ENCODE measurements around the gene C19orf85. TPM values are rescaled to one million over a fixed set of nuclear protein-coding genes. Genes with fewer than 3 reads are reported as not detected.

Gene C19orf85
- total RNA-seq, 2 experiments from 2014 or later, result not detected

DNA sequence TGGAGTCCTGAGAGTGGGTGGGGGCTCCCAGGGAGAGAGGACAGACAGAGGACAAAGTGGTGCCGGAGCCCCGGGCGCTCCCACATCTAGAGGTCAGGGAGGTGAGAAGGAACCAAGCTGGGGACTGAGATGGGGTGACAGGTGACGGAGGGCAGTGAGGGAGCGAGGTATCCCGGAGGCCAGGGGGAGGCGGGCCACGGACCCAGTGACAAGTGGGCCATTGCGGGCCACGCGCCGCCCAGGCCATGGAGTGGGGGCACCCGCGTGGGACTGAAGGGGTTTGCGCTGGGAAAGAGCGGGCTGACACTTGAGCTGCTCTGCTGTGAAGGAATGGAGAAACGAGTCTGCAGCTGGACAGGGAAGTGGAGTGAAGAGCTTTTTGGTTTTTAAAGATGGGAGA lies 14.5 kb upstream of the C19orf85 start:
- no peaks in the 10 kb centered on the region for H3K27me3 Mint-ChIP-seq
- H3K4me3 Mint-ChIP-seq, result peak overlapping the region; percentile 82
- ChIA-PET CTCF (interaction anchor here (1.5 kb wide), 1 partner anchor 25 kb away, joined by 6 read pairs; no protein-coding TSS in a partner anchor), POLR2A (no interaction called here)
- TF ChIP-seq, protein P1, sequence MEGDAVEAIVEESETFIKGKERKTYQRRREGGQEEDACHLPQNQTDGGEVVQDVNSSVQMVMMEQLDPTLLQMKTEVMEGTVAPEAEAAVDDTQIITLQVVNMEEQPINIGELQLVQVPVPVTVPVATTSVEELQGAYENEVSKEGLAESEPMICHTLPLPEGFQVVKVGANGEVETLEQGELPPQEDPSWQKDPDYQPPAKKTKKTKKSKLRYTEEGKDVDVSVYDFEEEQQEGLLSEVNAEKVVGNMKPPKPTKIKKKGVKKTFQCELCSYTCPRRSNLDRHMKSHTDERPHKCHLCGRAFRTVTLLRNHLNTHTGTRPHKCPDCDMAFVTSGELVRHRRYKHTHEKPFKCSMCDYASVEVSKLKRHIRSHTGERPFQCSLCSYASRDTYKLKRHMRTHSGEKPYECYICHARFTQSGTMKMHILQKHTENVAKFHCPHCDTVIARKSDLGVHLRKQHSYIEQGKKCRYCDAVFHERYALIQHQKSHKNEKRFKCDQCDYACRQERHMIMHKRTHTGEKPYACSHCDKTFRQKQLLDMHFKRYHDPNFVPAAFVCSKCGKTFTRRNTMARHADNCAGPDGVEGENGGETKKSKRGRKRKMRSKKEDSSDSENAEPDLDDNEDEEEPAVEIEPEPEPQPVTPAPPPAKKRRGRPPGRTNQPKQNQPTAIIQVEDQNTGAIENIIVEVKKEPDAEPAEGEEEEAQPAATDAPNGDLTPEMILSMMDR (IDR thresholded peaks at IDR 0.05), result no peak
- ATAC-seq (ENCODE audit: poor library complexity), result no peak
- peaks cover 36% of the 10 kb centered on the region for H3K4me1 ChIP-seq (ENCODE audit: insufficient read depth, low read length)
- peaks cover 38% of the 10 kb centered on the region for H3K4me1 Mint-ChIP-seq (ENCODE audit: low read depth)
- no peak overlapping the region for H3K27ac ChIP-seq (ENCODE audit: low read depth in 1 of 2, low read length in 2 of 2)
- no peak overlapping the region for H3K4me3 ChIP-seq (ENCODE audit: low read length)
- no peak for DNase-seq
- no peaks in the 10 kb centered on the region for H3K9me3 ChIP-seq (ENCODE audit: control insufficient read depth in 1 of 2, insufficient read depth in 1 of 2, low read length in 2 of 2)
- intact Hi-C loops (cut with DNase I, micrococcal nuclease), result loop anchor here in 1 of 2 experiments (5.0 to 10.0 kb wide), 2 partner anchors 836 to 1017 kb away; partner anchors contain the start of genes LENG9 and ZSCAN5A
- peaks cover 12% of the 10 kb centered on the region for H3K36me3 Mint-ChIP-seq (ENCODE audit: low read depth)
- H3K9me3 Mint-ChIP-seq, result no peaks in the 10 kb centered on the region
- H3K27me3 ChIP-seq (ENCODE audit: control insufficient read depth in 1 of 2, insufficient read depth in 2 of 2, low read length in 2 of 2), result no peaks in the 10 kb centered on the region
- peak overlapping the region; percentile 13 for H3K27ac Mint-ChIP-seq
- peaks cover 8% of the 10 kb centered on the region for H3K36me3 ChIP-seq (ENCODE audit: insufficient read depth, low read length)

- intact Hi-C loops (cut with DNase I, micrococcal nuclease), result loop anchor here in 1 of 2 experiments (5.0 to 10.0 kb wide), 2 partner anchors 836 to 1016 kb away; partner anchors contain the start of genes LENG9 and ZSCAN5A
- H3K9me3 ChIP-seq (ENCODE audit: control insufficient read depth in 1 of 2, insufficient read depth in 1 of 2, low read length in 2 of 2), result no peaks in the 10 kb centered on the region
- H3K27me3 Mint-ChIP-seq, result no peaks in the 10 kb centered on the region
- H3K4me1 Mint-ChIP-seq (ENCODE audit: low read depth), result peaks cover 38% of the 10 kb centered on the region
- ChIA-PET CTCF (interaction anchor here (1.5 kb wide), 1 partner anchor 25 kb away, joined by 6 read pairs; no protein-coding TSS in a partner anchor), POLR2A (no interaction called here)
- no peak overlapping the region for H3K27ac ChIP-seq (ENCODE audit: low read depth in 1 of 2, low read length in 2 of 2)
- H3K4me3 ChIP-seq (ENCODE audit: low read length), result no peak overlapping the region
- no peak for DNase-seq
- peaks cover 29% of the 10 kb centered on the region for H3K4me1 ChIP-seq (ENCODE audit: insufficient read depth, low read length)
- H3K4me3 Mint-ChIP-seq, result peak overlapping the region; percentile 26
- TF ChIP-seq, protein P1 (IDR thresholded peaks at IDR 0.05), result no peak
- no peak for ATAC-seq (ENCODE audit: poor library complexity)
- no peaks in the 10 kb centered on the region for H3K9me3 Mint-ChIP-seq
- peak overlapping the region; percentile 63 for H3K27ac Mint-ChIP-seq
- peaks cover 12% of the 10 kb centered on the region for H3K36me3 Mint-ChIP-seq (ENCODE audit: low read depth)
- peaks cover 3% of the 10 kb centered on the region for H3K36me3 ChIP-seq (ENCODE audit: insufficient read depth, low read length)
- H3K27me3 ChIP-seq (ENCODE audit: control insufficient read depth in 1 of 2, insufficient read depth in 2 of 2, low read length in 2 of 2), result no peaks in the 10 kb centered on the region
Observed at GRCh38 chr19:55478364-55478763, 13.8 kb upstream of the C19orf85 start.

- H3K36me3 Mint-ChIP-seq (ENCODE audit: low read depth), result peaks cover 12% of the 10 kb centered on the region
- TF ChIP-seq, protein P1 (IDR thresholded peaks at IDR 0.05), result no peak
- no peaks in the 10 kb centered on the region for H3K9me3 Mint-ChIP-seq
- peaks cover 3% of the 10 kb centered on the region for H3K36me3 ChIP-seq (ENCODE audit: insufficient read depth, low read length)
- H3K27ac Mint-ChIP-seq, result peak overlapping the region; percentile 63
- intact Hi-C loops (cut with DNase I, micrococcal nuclease), result loop anchor here (2.0 to 10.0 kb wide), 3 partner anchors 69 to 1016 kb away; partner anchors contain the start of genes LENG9 (in 1 of the 2) and ZSCAN5A (in 1 of the 2)
- H3K4me3 Mint-ChIP-seq, result peak overlapping the region; percentile 26
- DNase-seq (no peak), ATAC-seq (ENCODE audit: poor library complexity) (no peak)
- no peak overlapping the region for H3K27ac ChIP-seq (ENCODE audit: low read depth in 1 of 2, low read length in 2 of 2)
- no peaks in the 10 kb centered on the region for H3K27me3 ChIP-seq (ENCODE audit: control insufficient read depth in 1 of 2, insufficient read depth in 2 of 2, low read length in 2 of 2)
- no peak overlapping the region for H3K4me3 ChIP-seq (ENCODE audit: low read length)
- POLR2A ChIA-PET, result interaction anchor here (2.3 kb wide), 1 partner anchor 121 kb away, joined by 22 read pairs; the partner anchor contains the start of genes FIZ1 and ZNF524
- no peaks in the 10 kb centered on the region for H3K9me3 ChIP-seq (ENCODE audit: control insufficient read depth in 1 of 2, insufficient read depth in 1 of 2, low read length in 2 of 2)
- CTCF ChIA-PET, result interaction anchor here (1.5 kb wide), 1 partner anchor 26 kb away, joined by 6 read pairs; no protein-coding TSS in a partner anchor
- peaks cover 26% of the 10 kb centered on the region for H3K4me1 ChIP-seq (ENCODE audit: insufficient read depth, low read length)
- H3K27me3 Mint-ChIP-seq, result no peaks in the 10 kb centered on the region
- peaks cover 38% of the 10 kb centered on the region for H3K4me1 Mint-ChIP-seq (ENCODE audit: low read depth)
Observed at GRCh38 chr19:55477905-55478304, 13.4 kb upstream of the C19orf85 start.
